IMR-90 (cell line): Measurements from ENCODE around the gene LHFPL6. TPM values are rescaled to one million over a fixed set of nuclear protein-coding genes. Genes with fewer than 3 reads are reported as not detected.

Experiments
- ATAC-seq: fragments of 200-7000 bp; cut with Tn5 transposase; 2 replicates; pipeline ENCODE4 v1.9.1; 2020; ENCODE audit warnings: low read depth, mild to moderate bottlenecking, moderate library complexity
- BruUV-seq: library from RNA; stranded (reverse); fragments of 400-500 nt; replicated peaks from 2 replicates; lab custom pipeline; 2021; lab: Mats Ljungman, UMichigan
- CTCF ChIA-PET: fragments of 300-600 bp; formaldehyde crosslinking; extraction: SDS; loops from one replicate; lab custom pipeline; 2021; ENCODE audit warnings: antibody characterized with exemption; lab: Yijun Ruan, JAX
- POLR2A ChIA-PET: fragments of 300-600 bp; sonication (Branson Sonifier 250); formaldehyde crosslinking; loops from one replicate; lab custom pipeline; 2022; ENCODE audit warnings: antibody characterized with exemption; ENCODE audit not compliant: unreplicated experiment; lab: Charles Lee
- DNase-seq: peaks from one replicate; pipeline ENCODE4 v3.0.0; 2013
- H2AFZ ChIP-seq: replicated peaks from 2 replicates; pipeline ENCODE3; 2013; ENCODE audit warnings: low read length, mild to moderate bottlenecking; ENCODE audit not compliant: poor library complexity
- H2AK5ac ChIP-seq: 2 replicates; pipeline ENCODE4 v1.6.1; 2013; ENCODE audit warnings: low read depth, low read length, inconsistent platforms
- H2AK9ac ChIP-seq: replicated peaks from 2 replicates; pipeline ENCODE3; 2013; ENCODE audit warnings: mild to moderate bottlenecking, low read depth, low read length, moderate library complexity; ENCODE audit not compliant: poor library complexity
- H2BK120ac ChIP-seq: 2 replicates; pipeline ENCODE4 v1.6.1; 2013; ENCODE audit warnings: low read depth, low read length, inconsistent platforms
- H2BK15ac ChIP-seq: 3 replicates; pipeline ENCODE4 v1.6.1; 2013; ENCODE audit warnings: low read depth, low read length, inconsistent platforms
- H2BK20ac ChIP-seq: 2 replicates; pipeline ENCODE4 v1.6.1; 2013; ENCODE audit warnings: low read depth, mild to moderate bottlenecking, inconsistent platforms, low read length, moderate library complexity
- H2BK5ac ChIP-seq: 2 replicates; pipeline ENCODE4 v1.6.1; 2013; ENCODE audit warnings: mild to moderate bottlenecking, low read depth, low read length, inconsistent platforms; ENCODE audit not compliant: poor library complexity, severe bottlenecking
- H3K14ac ChIP-seq: replicated peaks from 2 replicates; pipeline ENCODE4 v1.6.1; 2013; ENCODE audit warnings: low read depth, low read length, inconsistent platforms
- H3K18ac ChIP-seq: 2 replicates; pipeline ENCODE4 v1.6.1; 2013; ENCODE audit warnings: low read depth, low read length, control low read depth
- H3K23ac ChIP-seq: 2 replicates; pipeline ENCODE4 v1.6.1; 2013; ENCODE audit warnings: low read depth, low read length, inconsistent platforms
- H3K27ac ChIP-seq: 2 replicates; pipeline ENCODE4 v1.5.1; 2013; ENCODE audit warnings: mild to moderate bottlenecking, control low read depth, low read length; ENCODE audit not compliant: insufficient read depth
- H3K27me3 ChIP-seq: 2 replicates; pipeline ENCODE4 v1.6.1; 2013; ENCODE audit warnings: low read length; ENCODE audit not compliant: control insufficient read depth, insufficient read depth
- H3K36me3 ChIP-seq: 2 replicates; pipeline ENCODE4 v1.6.1; 2013; ENCODE audit warnings: low read length, mixed read lengths; ENCODE audit not compliant: control insufficient read depth, insufficient read depth
- H3K4ac ChIP-seq: 2 replicates; pipeline ENCODE4 v1.6.1; 2013; ENCODE audit warnings: low read depth, low read length, inconsistent platforms
- H3K4me1 ChIP-seq: 2 replicates; pipeline ENCODE4 v1.6.1; 2013; ENCODE audit warnings: low read length, mixed read lengths; ENCODE audit not compliant: control insufficient read depth, insufficient read depth
- H3K4me2 ChIP-seq: 2 replicates; pipeline ENCODE4 v1.6.1; 2013; ENCODE audit warnings: low read depth, mild to moderate bottlenecking, control low read depth, low read length, moderate library complexity
- H3K4me3 ChIP-seq: 2 replicates; pipeline ENCODE4 v1.5.1; 2013; ENCODE audit warnings: low read depth, mild to moderate bottlenecking, control low read depth, low read length, moderate library complexity; ENCODE audit not compliant: insufficient read depth
- H3K56ac ChIP-seq: 2 replicates; pipeline ENCODE4 v1.6.1; 2013; ENCODE audit warnings: low read length, inconsistent platforms; ENCODE audit not compliant: insufficient read depth; ENCODE audit errors: extremely low read depth
- H3K79me1 ChIP-seq, 2 experiments: 2 replicates each; pipeline ENCODE4 v1.6.1; 2013; ENCODE audit warnings: low read length in 2 of 2, inconsistent platforms in 1 of 2, low read depth in 1 of 2
- H3K9ac ChIP-seq: 2 replicates; pipeline ENCODE4 v1.6.1; 2013; ENCODE audit warnings: low read depth, low read length, control low read depth
- H3K9me1 ChIP-seq: 2 replicates; pipeline ENCODE4 v1.6.1; 2013; ENCODE audit warnings: low read length, inconsistent platforms; ENCODE audit not compliant: insufficient read depth
- H3K9me3 ChIP-seq: 2 replicates; pipeline ENCODE4 v1.6.1; 2013; ENCODE audit warnings: low read length; ENCODE audit not compliant: control insufficient read depth, insufficient read depth
- H4K20me1 ChIP-seq: 2 replicates; pipeline ENCODE4 v1.6.1; 2013; ENCODE audit warnings: low read length, inconsistent platforms; ENCODE audit not compliant: insufficient read depth
- H4K5ac ChIP-seq: 2 replicates; pipeline ENCODE4 v1.6.1; 2013; ENCODE audit warnings: mild to moderate bottlenecking, low read depth, low read length, control low read depth
- H4K8ac ChIP-seq, 2 experiments: 2 replicates each; pipeline ENCODE4 v1.6.1; 2013; ENCODE audit warnings: low read depth in 2 of 2, low read length in 2 of 2, control low read depth in 1 of 2, inconsistent platforms in 1 of 2
- H4K91ac ChIP-seq: 2 replicates; pipeline ENCODE4 v1.6.1; 2013; ENCODE audit warnings: low read depth, low read length, inconsistent platforms; ENCODE audit not compliant: insufficient read depth
- BHLHE40 ChIP-seq: fragments of 150-350 bp; IDR thresholded peaks from 2 replicates; pipeline ENCODE4 v1.6.1; 2016; ENCODE audit warnings: mild to moderate bottlenecking, low read depth, low read length
- CHD1 ChIP-seq: IDR thresholded peaks from 2 replicates; pipeline ENCODE4 v1.6.1; 2012; ENCODE audit warnings: low read depth, low read length, improper control_type of control experiment
- ELK1 ChIP-seq: fragments of 150-350 bp; IDR thresholded peaks from 2 replicates; pipeline ENCODE4 v1.6.1; 2016; ENCODE audit warnings: low read depth, mild to moderate bottlenecking, low read length, moderate library complexity, borderline replicate concordance
- MAZ ChIP-seq: IDR thresholded peaks from 2 replicates; pipeline ENCODE4 v1.6.1; 2012; ENCODE audit warnings: low read depth, mild to moderate bottlenecking, low read length, improper control_type of control experiment, moderate library complexity, borderline replicate concordance
- NFE2L2 ChIP-seq: fragments of 150-350 bp; IDR thresholded peaks from 2 replicates; pipeline ENCODE4 v1.6.1; 2016; ENCODE audit warnings: low read depth, mild to moderate bottlenecking, low read length
- RAD21 ChIP-seq: IDR thresholded peaks from 2 replicates; pipeline ENCODE4 v1.6.1; 2012; ENCODE audit warnings: low read length, improper control_type of control experiment
- RFX5 ChIP-seq: IDR thresholded peaks from 2 replicates; pipeline ENCODE4 v1.8.0; 2012; ENCODE audit warnings: low read depth, mild to moderate bottlenecking, low read length, moderate library complexity
- SMC3 ChIP-seq: fragments of 150-350 bp; IDR thresholded peaks from 2 replicates; pipeline ENCODE4 v1.6.1; 2016; ENCODE audit warnings: low read depth, mild to moderate bottlenecking, antibody characterized with exemption, low read length, moderate library complexity
- WGBS, 2 experiments: methylation state at CpG; one replicate each; pipeline versions ENCODE4 v1.1.5 to v1.1.7; 2013; ENCODE audit warnings: missing lambda C conversion rate in 2 of 2; ENCODE audit not compliant: insufficient read length in 1 of 2; ENCODE audit errors: extremely low coverage in 2 of 2; 5-methylcytosine and 5-hydroxymethylcytosine counted together
- dilution Hi-C: fragments of 300-500 bp; cut with HindIII; formaldehyde crosslinking; loops from one replicate; pipeline ENCODE4 v1.14.3; 2018; ENCODE audit warnings: low sequenced_read_pairs; ENCODE audit not compliant: unreplicated experiment
- in situ Hi-C: fragments of 300-500 bp; cut with MboI; formaldehyde crosslinking; loops from 3 replicates; pipeline ENCODE4 v1.14.3; 2019; ENCODE audit warnings: low sequenced_read_pairs, inconsistent platforms, mixed read lengths
- intact Hi-C: fragments of 100-400 bp; cut with micrococcal nuclease; formaldehyde crosslinking; loops from 2 replicates; pipeline ENCODE4 v1.10.0; 2022
- polyA plus RNA-seq, 3 experiments: library from polyadenylated mRNA; depleted of rRNA; stranded (reverse); fragments of >200 nt; gene quantifications; 2 replicates each; pipeline ENCODE4 v1.2.3, GENCODE V29; 2012; ENCODE audit warnings: low replicate concordance in 1 of 3
- total RNA-seq: library from RNA; depleted of rRNA; stranded (reverse); fragments of >200 nt; gene quantifications from 2 replicates; pipeline ENCODE4 v1.2.3, GENCODE V29; 2012
- TF ChIP-seq, protein P1 (sequence below): fragments of 150-350 bp; IDR thresholded peaks from 2 replicates; pipeline ENCODE4 v1.6.1; 2017; ENCODE audit warnings: mild to moderate bottlenecking, antibody characterized with exemption, low read length, low read depth

The LHFPL6 gene
- total and polyA plus RNA-seq, 2 of the 4 experiments (the other 2 are of a cell fraction), result 24.7 to 36.1 TPM

DNA sequence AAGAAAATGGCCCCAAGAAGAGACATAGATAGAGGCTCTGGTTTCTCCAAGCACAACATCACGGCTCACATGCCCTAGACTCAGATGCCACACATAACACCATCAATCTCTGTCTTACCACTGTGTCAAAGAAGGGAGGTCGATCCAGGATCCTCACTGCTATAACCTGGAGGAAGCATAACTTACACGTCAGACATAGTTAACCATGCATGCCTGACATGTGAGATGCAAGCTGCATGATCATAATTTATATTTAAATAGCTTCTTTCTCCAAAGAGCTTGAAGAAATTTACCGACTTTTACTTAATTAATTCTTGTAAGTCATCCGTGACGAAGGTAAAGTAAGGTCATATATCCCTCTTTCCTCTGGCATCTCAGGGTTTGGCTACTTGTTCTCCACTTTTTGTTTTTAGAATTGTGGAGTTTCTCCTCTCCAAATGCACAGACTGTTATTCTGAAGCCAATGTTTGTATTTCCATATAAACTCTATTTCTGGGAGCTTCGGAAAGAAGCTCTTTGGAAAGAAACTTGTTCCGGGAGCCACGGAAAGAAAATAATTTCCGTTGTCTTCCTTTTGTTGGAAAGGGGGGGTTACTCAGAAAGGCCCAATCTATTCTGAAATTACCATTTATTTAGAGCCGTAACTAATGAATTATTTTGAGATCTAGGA lies 205.6 kb downstream of the LHFPL6 start:
- Histone ChIP-seq H4K20me1 (no peaks in the 10 kb centered on the region), H3K4me2 (no peak overlapping the region), H4K91ac (no peak overlapping the region), H4K8ac (no peak overlapping the region), H2BK120ac (no peak overlapping the region), H3K36me3 (no peaks in the 10 kb centered on the region), H3K27ac (no peak overlapping the region), H2BK15ac (no peak overlapping the region), H3K4me3 (no peak overlapping the region), H3K27me3 (no peaks in the 10 kb centered on the region), H4K5ac (no peak overlapping the region), H3K9me3 (no peaks in the 10 kb centered on the region), H2BK5ac (no peak overlapping the region), H2AFZ (no peak overlapping the region), H3K9me1 (0 out of 2 replicates have a peak, but pooled peaks cover 2% of the 10 kb centered on the region), H3K4ac (no peak overlapping the region), H2AK5ac (no peak overlapping the region), H3K9ac (no peak overlapping the region), H3K23ac (0 out of 2 replicates have a peak overlapping the region, but pooled peaks have one; percentile 42), H3K18ac (no peak overlapping the region), H3K14ac (no peak overlapping the region), H2BK20ac (no peak overlapping the region), H3K4me1 (no peaks in the 10 kb centered on the region), H2AK9ac (no peak overlapping the region), H3K79me1 (peaks cover 4% of the 10 kb centered on the region in 2 experiments; a peak in 2 of 4 replicates), H3K56ac (no peak overlapping the region)
- no CpG with 5 or more reads among the region's 11 CpGs for WGBS, 2 experiments
- DNase-seq (no peak), ATAC-seq (no peak)
- in situ Hi-C loops (no loop called here), intact Hi-C loops (no loop called here), dilution Hi-C loops (no loop called here)
- TF ChIP-seq NFE2L2, result no peak
- no peak for TF ChIP-seq CHD1
- TF ChIP-seq RFX5, result no peak
- no peak for TF ChIP-seq BHLHE40
- TF ChIP-seq, protein P1, sequence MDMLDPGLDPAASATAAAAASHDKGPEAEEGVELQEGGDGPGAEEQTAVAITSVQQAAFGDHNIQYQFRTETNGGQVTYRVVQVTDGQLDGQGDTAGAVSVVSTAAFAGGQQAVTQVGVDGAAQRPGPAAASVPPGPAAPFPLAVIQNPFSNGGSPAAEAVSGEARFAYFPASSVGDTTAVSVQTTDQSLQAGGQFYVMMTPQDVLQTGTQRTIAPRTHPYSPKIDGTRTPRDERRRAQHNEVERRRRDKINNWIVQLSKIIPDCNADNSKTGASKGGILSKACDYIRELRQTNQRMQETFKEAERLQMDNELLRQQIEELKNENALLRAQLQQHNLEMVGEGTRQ, result no peak
- TF ChIP-seq MAZ, result no peak
- TF ChIP-seq RAD21, result no peak
- no peak for TF ChIP-seq SMC3
- TF ChIP-seq ELK1, result no peak
- no TSS peak for BruUV-seq
- ChIA-PET CTCF (no interaction called here), POLR2A (no interaction called here)
